Kidney epithelial cell (primary cell): ENCODE data around the gene REPS1. TPM values are rescaled to one million over a fixed set of nuclear protein-coding genes. Genes with fewer than 3 reads are reported as not detected.
"Not testable (repeated sequence)": the region's sequence is repeated elsewhere in the genome, so short reads cannot be mapped to it uniquely, and the experiment has no call there.

Experiments
- DNase-seq: peaks from one replicate; pipeline ENCODE4 v3.0.0-alpha.2; 2010; ENCODE audit warnings: low read depth
- H3K27me3 ChIP-seq: 2 replicates; pipeline ENCODE4 v1.6.0; 2011; ENCODE audit warnings: low read length; ENCODE audit not compliant: control insufficient read depth, insufficient read depth
- H3K36me3 ChIP-seq: 2 replicates; pipeline ENCODE4 v1.5.1; 2011; ENCODE audit warnings: low read length; ENCODE audit not compliant: control insufficient read depth, insufficient read depth
- H3K4me3 ChIP-seq: 2 replicates; pipeline ENCODE4 v1.5.1; 2011; ENCODE audit warnings: low read depth, mild to moderate bottlenecking, control low read depth, low read length
- CTCF ChIP-seq: IDR thresholded peaks from 2 replicates; pipeline ENCODE4 v1.5.1; 2011; ENCODE audit warnings: mild to moderate bottlenecking, moderate library complexity, low read length, control low read depth, inconsistent platforms; ENCODE audit not compliant: insufficient read depth, poor library complexity, severe bottlenecking
- total RNA-seq: library from RNA; depleted of rRNA; stranded (reverse); fragments of >200 nt; gene quantifications from 2 replicates; pipeline ENCODE4 v1.2.3, GENCODE V29; 2015

REPS1 gene
- total RNA-seq, 1 donor from 2014 or later: 40.7 TPM

DNA sequence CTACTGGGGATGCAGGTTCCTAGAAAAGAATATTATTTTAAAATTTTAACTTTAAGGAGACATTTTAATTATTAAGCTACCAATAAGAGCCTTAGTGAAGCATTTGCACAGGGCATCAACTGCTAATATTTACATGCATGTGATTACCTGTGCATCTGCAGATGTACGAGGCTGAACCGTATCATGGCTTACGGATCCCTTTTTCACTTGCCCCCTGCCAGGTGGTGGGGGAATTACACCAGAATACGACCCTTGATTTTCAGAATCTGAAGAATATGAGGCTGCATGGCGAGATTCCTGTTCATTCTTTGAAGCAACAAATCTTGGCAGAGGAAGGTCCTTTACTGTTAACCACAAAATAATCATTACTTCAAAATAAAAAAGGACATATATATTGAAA lies 42.7 kb downstream of the REPS1 start:
- peak; percentile 12 for TF ChIP-seq CTCF
- H3K36me3 ChIP-seq: no peaks in the 10 kb centered on the region
- DNase-seq: no peak
- no peaks in the 10 kb centered on the region for H3K27me3 ChIP-seq
- H3K4me3 ChIP-seq: no peak overlapping the region

DNA sequence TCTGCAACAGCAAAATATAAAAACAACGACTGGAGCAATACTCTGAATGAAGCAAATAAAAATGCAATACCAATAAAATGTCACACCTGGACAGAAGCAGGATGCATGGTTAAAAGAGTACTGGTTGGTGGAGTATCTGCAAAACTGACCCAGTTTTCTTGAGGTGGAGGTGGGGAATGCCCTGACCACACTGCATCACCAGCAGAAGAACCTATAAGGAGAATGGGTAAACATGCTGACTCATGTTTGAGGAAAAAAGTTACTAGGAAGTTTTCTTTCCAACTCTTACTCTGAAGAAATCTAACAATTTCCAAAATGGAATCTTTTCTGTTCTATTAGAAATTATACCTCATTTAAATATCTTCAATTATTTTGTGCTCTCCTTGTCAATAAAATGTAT lies 43.6 kb downstream of the REPS1 start:
- peak; percentile 54 for DNase-seq
- Histone ChIP-seq H3K36me3 (no peaks in the 10 kb centered on the region), H3K4me3 (no peak overlapping the region), H3K27me3 (no peaks in the 10 kb centered on the region)
- no peak for TF ChIP-seq CTCF

- H3K36me3 ChIP-seq: no peaks in the 10 kb centered on the region
- TF ChIP-seq CTCF: no peak
- no peaks in the 10 kb centered on the region for H3K27me3 ChIP-seq
- no peak overlapping the region for H3K4me3 ChIP-seq
- no peak for DNase-seq
Observed at GRCh38 chr6:138943089-138943625, 44.9 kb downstream of the REPS1 start.

GRCh38 chr6:138936873-138937272 lies 51.2 kb downstream of the REPS1 start:
- not testable (repeated sequence) for H3K27me3 ChIP-seq, H3K36me3 ChIP-seq, DNase-seq, H3K4me3 ChIP-seq

GRCh38 chr6:138931660-138932059 lies 56.4 kb downstream of the REPS1 start:
- Histone ChIP-seq H3K27me3 (no peaks in the 10 kb centered on the region), H3K4me3 (no peak overlapping the region), H3K36me3 (no peaks in the 10 kb centered on the region)
- no peak for DNase-seq
- TF ChIP-seq CTCF: no peak

GRCh38 chr6:138926579-138926978 lies 61.5 kb downstream of the REPS1 start:
- no peaks in the 10 kb centered on the region for H3K27me3 ChIP-seq
- H3K36me3 ChIP-seq: no peaks in the 10 kb centered on the region
- TF ChIP-seq CTCF: no peak
- no peak for DNase-seq
- H3K4me3 ChIP-seq: no peak overlapping the region
